Gastrocnemius medialis (tissue), 4 donors: ENCODE measurements around the gene TMCC1. TPM values are rescaled to one million over a fixed set of nuclear protein-coding genes. Genes with fewer than 3 reads are reported as not detected.

Experiments
- ATAC-seq, 2 donors: fragments of 150-250 bp; one replicate each; pipeline ENCODE4 v1.9.1; 2016
- DNase-seq, 2 donors: peaks; one replicate each; pipeline ENCODE4 v3.0.0-alpha.2; 2019
- H3K27ac ChIP-seq, 4 donors: fragments of 200-600 bp; sonication (generic); 1 replicate in 1 of 4; 2 replicates in 3 of 4; pipeline ENCODE4 v1.5.1; 2016 to 2018; ENCODE audit warnings: mild to moderate bottlenecking in 2 of 4, moderate library complexity in 1 of 4
- H3K27me3 ChIP-seq, 3 donors: fragments of 200-600 bp; sonication (generic) in 2 of 3; 1 replicate in 1 of 3; 2 replicates in 2 of 3; pipeline versions ENCODE4 v1.5.1 to v1.6.0; 2016 to 2019; ENCODE audit warnings: mild to moderate bottlenecking in 1 of 3, moderate library complexity in 1 of 3
- H3K36me3 ChIP-seq, 2 donors: fragments of 200-600 bp; sonication (generic) in 1 of 2; one replicate each; pipeline ENCODE4 v1.5.1; 2017 to 2018
- H3K4me1 ChIP-seq, 2 donors: fragments of 200-600 bp; sonication (generic) in 1 of 2; one replicate each; pipeline ENCODE4 v1.5.1; 2016 to 2017; ENCODE audit warnings: mild to moderate bottlenecking in 2 of 2
- H3K4me3 ChIP-seq, 4 donors: fragments of 200-600 bp; sonication (generic) in 3 of 4; 1 replicate in 1 of 4; 2 replicates in 3 of 4; pipeline ENCODE4 v1.5.1; 2016 to 2019; ENCODE audit warnings: mild to moderate bottlenecking in 2 of 4
- H3K9me3 ChIP-seq, 3 donors: fragments of 200-600 bp; sonication (generic) in 2 of 3; 1 replicate in 1 of 3; 2 replicates in 2 of 3; pipeline ENCODE4 v1.5.1; 2016 to 2019
- POLR2A ChIP-seq, 2 donors: fragments of 450-650 bp; IDR thresholded peaks; one replicate each; pipeline ENCODE4 v1.6.1; 2017; ENCODE audit warnings: antibody characterized with exemption in 2 of 2, mild to moderate bottlenecking in 2 of 2, moderate library complexity in 2 of 2
- in situ Hi-C, 4 donors: fragments of 200-750 bp; cut with MboI; loops; one replicate each; pipeline versions ENCODE4 v1.15.0 to v1.8.0; 2017; ENCODE audit warnings: low sequenced_read_pairs in 4 of 4
- intact Hi-C: fragments of 100-400 bp; cut with DNase I; formaldehyde crosslinking; loops from one replicate; pipeline ENCODE4 v1.15.1; 2023; ENCODE audit warnings: low total_unique reads
- total RNA-seq, 4 donors: library from RNA; depleted of rRNA; stranded (reverse); fragments of >200 nt; gene quantifications; one replicate each; pipeline versions ENCODE4 v1.1.0 to v1.2.3, GENCODE V29; 2016
- TF ChIP-seq, protein P1 (sequence below), 5 experiments: fragments of 450-650 bp in 3 of 5; fragments of 200-600 bp in 2 of 5; sonication (generic) in 2 of 5; IDR thresholded peaks in 4 of 5; conservative IDR thresholded peaks in 1 of 5; 1 replicate in 4 of 5; 2 replicates in 1 of 5; pipeline ENCODE4 v1.5.1; 2016 to 2019; ENCODE audit warnings: antibody characterized with exemption in 5 of 5, mild to moderate bottlenecking in 3 of 5, moderate library complexity in 3 of 5

TMCC1 gene
- total RNA-seq, 4 donors from 2014 or later, result 18.8 to 24.7 (median 20.2) TPM

DNA sequence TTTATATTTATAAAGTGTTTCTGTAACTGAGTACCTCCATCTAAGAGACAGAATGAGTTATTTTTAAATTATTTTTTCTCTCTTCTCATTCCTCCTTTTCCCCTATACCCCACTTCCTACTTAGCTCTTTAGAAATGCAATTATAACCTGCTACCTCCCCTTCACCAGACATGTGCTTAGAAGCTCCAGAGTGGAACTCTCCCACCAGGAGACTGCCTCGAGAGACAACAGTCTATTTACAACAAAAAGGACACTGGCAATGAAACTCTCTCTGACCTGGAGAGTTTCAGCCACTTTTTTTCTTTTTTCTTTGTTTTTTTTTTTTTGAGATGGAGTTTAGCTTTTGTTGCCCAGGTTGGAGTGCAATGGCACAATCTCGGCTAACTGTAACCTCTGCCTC, 177.7 kb downstream of the TMCC1 start:
- ATAC-seq (no peak), DNase-seq (no peak)
- TF ChIP-seq, protein P1, sequence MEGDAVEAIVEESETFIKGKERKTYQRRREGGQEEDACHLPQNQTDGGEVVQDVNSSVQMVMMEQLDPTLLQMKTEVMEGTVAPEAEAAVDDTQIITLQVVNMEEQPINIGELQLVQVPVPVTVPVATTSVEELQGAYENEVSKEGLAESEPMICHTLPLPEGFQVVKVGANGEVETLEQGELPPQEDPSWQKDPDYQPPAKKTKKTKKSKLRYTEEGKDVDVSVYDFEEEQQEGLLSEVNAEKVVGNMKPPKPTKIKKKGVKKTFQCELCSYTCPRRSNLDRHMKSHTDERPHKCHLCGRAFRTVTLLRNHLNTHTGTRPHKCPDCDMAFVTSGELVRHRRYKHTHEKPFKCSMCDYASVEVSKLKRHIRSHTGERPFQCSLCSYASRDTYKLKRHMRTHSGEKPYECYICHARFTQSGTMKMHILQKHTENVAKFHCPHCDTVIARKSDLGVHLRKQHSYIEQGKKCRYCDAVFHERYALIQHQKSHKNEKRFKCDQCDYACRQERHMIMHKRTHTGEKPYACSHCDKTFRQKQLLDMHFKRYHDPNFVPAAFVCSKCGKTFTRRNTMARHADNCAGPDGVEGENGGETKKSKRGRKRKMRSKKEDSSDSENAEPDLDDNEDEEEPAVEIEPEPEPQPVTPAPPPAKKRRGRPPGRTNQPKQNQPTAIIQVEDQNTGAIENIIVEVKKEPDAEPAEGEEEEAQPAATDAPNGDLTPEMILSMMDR (IDR thresholded peaks at IDR 0.05 in 4 of 5, conservative IDR thresholded peaks at IDR 0.05 in 1 of 5), result no peak
- no peak for TF ChIP-seq POLR2A (IDR thresholded peaks at IDR 0.05)
- Histone ChIP-seq H3K36me3 (peaks cover 0 to 3% of the 10 kb centered on the region in 2 donors), H3K4me1 (peaks cover 29 to 45% of the 10 kb centered on the region in 2 donors), H3K27me3 (no peaks in the 10 kb centered on the region), H3K27ac (peak overlapping the region in 2 of 4 donors; percentile 33 to 54), H3K4me3 (no peak overlapping the region), H3K9me3 (no peaks in the 10 kb centered on the region)
- in situ Hi-C loops, result no loop called here
- intact Hi-C loops, result no loop called here

DNA sequence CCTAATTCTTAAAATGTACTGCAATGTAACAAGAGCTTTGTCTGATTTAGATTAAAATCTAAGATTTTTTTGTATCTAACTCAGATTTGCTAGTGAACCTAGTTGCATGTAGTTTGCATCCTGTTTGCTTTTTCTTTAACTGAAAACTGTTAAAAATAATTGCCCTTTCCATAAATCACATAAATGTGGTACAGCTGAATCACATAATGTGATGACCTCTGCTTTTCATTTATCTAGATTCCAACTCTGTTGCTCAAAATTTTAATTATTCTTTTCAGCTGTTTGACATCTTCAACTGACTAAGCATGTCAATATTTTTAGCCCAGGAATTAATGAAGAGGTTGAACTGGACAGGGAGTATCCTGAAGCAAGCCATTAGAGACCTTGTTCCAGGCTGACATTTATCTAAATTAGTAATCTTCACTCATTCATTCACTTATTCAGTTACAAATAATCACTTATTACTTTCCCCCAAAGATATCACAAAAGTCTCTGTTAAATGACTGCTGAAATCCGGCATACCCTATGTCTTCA, 185.1 kb downstream of the TMCC1 start:
- no peak for DNase-seq
- in situ Hi-C loops (no loop called here), intact Hi-C loops (no loop called here)
- Histone ChIP-seq H3K9me3 (no peaks in the 10 kb centered on the region), H3K27ac (no peak overlapping the region), H3K4me3 (no peak overlapping the region), H3K36me3 (peaks cover 0 to 6% of the 10 kb centered on the region in 2 donors), H3K4me1 (peaks cover 0 to 18% of the 10 kb centered on the region in 2 donors), H3K27me3 (no peaks in the 10 kb centered on the region)
- no peak for ATAC-seq
- TF ChIP-seq, protein P1 (IDR thresholded peaks at IDR 0.05 in 4 of 5, conservative IDR thresholded peaks at IDR 0.05 in 1 of 5), result no peak
- no peak for TF ChIP-seq POLR2A (IDR thresholded peaks at IDR 0.05)

DNA sequence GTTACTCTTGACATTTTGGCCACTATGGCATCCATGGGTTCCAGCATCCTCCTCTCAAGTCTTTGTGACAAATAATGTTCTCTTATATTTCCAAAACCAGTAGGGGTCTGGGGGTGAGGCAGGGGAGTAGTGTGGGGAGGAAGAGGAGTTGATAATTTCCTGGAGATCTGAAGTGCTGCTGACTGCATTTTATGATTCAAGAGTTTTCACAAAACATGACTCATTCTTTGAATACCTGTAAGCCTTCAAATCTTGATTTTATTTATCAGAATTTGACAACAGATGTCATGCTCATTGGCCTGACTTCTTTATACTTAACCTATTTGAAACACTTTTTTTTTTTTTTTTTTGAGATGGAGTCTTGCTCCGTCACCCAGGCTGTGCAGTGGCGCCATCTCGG, 188.2 kb downstream of the TMCC1 start:
- no peaks in the 10 kb centered on the region for H3K36me3 ChIP-seq
- H3K27ac ChIP-seq, result no peak overlapping the region
- in situ Hi-C loops (no loop called here), intact Hi-C loops (no loop called here)
- H3K27me3 ChIP-seq, result no peaks in the 10 kb centered on the region
- TF ChIP-seq POLR2A (IDR thresholded peaks at IDR 0.05), result no peak
- TF ChIP-seq, protein P1 (IDR thresholded peaks at IDR 0.05 in 4 of 5, conservative IDR thresholded peaks at IDR 0.05 in 1 of 5), result no peak
- DNase-seq, result no peak
- H3K4me3 ChIP-seq, result no peak overlapping the region
- H3K9me3 ChIP-seq, result no peaks in the 10 kb centered on the region
- peaks cover 13 to 27% of the 10 kb centered on the region in 2 donors for H3K4me1 ChIP-seq
- ATAC-seq, result no peak

DNA sequence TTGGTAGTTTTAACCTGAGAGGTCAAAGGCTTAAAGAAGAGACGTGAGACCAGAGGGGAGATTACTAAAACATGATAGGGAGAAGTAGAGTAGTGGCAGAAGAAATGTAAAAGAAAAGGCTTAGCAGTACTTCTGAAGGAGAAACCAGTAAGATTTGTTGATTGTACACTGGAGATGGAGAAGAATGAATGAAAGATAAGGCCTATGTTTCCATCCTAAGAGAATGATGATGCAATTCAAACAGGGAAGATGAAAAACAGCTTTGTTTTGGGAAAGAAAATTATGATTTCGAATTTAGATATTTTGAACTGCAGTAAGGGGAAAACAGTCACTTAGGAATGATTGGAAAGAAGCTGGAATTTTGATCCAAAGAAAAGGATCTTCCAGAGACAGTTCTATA, 189.6 kb downstream of the TMCC1 start:
- TF ChIP-seq, protein P1 (IDR thresholded peaks at IDR 0.05 in 4 of 5, conservative IDR thresholded peaks at IDR 0.05 in 1 of 5), result no peak
- no peak for TF ChIP-seq POLR2A (IDR thresholded peaks at IDR 0.05)
- H3K27me3 ChIP-seq, result no peaks in the 10 kb centered on the region
- in situ Hi-C loops, result no loop called here
- no peaks in the 10 kb centered on the region for H3K9me3 ChIP-seq
- intact Hi-C loops, result no loop called here
- no peak for ATAC-seq
- no peak overlapping the region for H3K27ac ChIP-seq
- no peak overlapping the region for H3K4me3 ChIP-seq
- no peaks in the 10 kb centered on the region for H3K36me3 ChIP-seq
- H3K4me1 ChIP-seq, result peaks cover 24 to 25% of the 10 kb centered on the region in 2 donors
- no peak for DNase-seq
